ENCODE results near the gene HYLS1. TPM values are rescaled to one million over a fixed set of nuclear protein-coding genes. Genes with fewer than 3 reads are reported as not detected.
"Not testable (repeated sequence)": the region's sequence is repeated elsewhere in the genome, so short reads cannot be mapped to it uniquely, and the experiment has no call there.

HYLS1 gene
- total RNA-seq, 2 experiments from 2014 or later: 1.2 to 1.3 TPM

- peak overlapping the region; percentile 24 for H3K4me3 ChIP-seq (ENCODE audit: low read length)
- ChIA-PET POLR2A (no interaction called here), CTCF (no interaction called here)
- Mint-ChIP-seq H3K9me3 (no peaks in the 10 kb centered on the region), H3K4me1 (ENCODE audit: low read depth) (peaks cover 38% of the 10 kb centered on the region), H3K27ac (no peak overlapping the region), H3K36me3 (ENCODE audit: low read depth) (peaks cover 18% of the 10 kb centered on the region), H3K27me3 (peaks cover 53% of the 10 kb centered on the region), H3K4me3 (peak overlapping the region; percentile 72)
- H3K4me1 ChIP-seq (ENCODE audit: insufficient read depth, low read length): peaks cover 29% of the 10 kb centered on the region
- intact Hi-C loops (cut with DNase I, micrococcal nuclease): loop anchor here in 1 of 2 experiments (5.0 kb wide), 4 partner anchors 163 to 1277 kb away; partner anchors contain the start of genes CHEK1, FOXRED1 and SRPRA
- peaks cover 11 to 27% of the 10 kb centered on the region in 2 experiments for H3K27me3 ChIP-seq (ENCODE audit: control insufficient read depth in 1 of 2, insufficient read depth in 2 of 2, low read length in 2 of 2)
- H3K27ac ChIP-seq (ENCODE audit: low read depth in 1 of 2, low read length in 2 of 2): no peak overlapping the region
- DNase-seq (no peak), ATAC-seq (ENCODE audit: poor library complexity) (no peak)
- peaks cover 8% of the 10 kb centered on the region for H3K36me3 ChIP-seq (ENCODE audit: insufficient read depth, low read length)
- TF ChIP-seq, protein P1, sequence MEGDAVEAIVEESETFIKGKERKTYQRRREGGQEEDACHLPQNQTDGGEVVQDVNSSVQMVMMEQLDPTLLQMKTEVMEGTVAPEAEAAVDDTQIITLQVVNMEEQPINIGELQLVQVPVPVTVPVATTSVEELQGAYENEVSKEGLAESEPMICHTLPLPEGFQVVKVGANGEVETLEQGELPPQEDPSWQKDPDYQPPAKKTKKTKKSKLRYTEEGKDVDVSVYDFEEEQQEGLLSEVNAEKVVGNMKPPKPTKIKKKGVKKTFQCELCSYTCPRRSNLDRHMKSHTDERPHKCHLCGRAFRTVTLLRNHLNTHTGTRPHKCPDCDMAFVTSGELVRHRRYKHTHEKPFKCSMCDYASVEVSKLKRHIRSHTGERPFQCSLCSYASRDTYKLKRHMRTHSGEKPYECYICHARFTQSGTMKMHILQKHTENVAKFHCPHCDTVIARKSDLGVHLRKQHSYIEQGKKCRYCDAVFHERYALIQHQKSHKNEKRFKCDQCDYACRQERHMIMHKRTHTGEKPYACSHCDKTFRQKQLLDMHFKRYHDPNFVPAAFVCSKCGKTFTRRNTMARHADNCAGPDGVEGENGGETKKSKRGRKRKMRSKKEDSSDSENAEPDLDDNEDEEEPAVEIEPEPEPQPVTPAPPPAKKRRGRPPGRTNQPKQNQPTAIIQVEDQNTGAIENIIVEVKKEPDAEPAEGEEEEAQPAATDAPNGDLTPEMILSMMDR (IDR thresholded peaks at IDR 0.05): no peak
- peaks cover 0 to 6% of the 10 kb centered on the region in 2 experiments for H3K9me3 ChIP-seq (ENCODE audit: control insufficient read depth in 1 of 2, insufficient read depth in 1 of 2, low read length in 2 of 2)
Measured at GRCh38 chr11:125904678-125905077, 17.2 kb downstream of the HYLS1 start.

DNA sequence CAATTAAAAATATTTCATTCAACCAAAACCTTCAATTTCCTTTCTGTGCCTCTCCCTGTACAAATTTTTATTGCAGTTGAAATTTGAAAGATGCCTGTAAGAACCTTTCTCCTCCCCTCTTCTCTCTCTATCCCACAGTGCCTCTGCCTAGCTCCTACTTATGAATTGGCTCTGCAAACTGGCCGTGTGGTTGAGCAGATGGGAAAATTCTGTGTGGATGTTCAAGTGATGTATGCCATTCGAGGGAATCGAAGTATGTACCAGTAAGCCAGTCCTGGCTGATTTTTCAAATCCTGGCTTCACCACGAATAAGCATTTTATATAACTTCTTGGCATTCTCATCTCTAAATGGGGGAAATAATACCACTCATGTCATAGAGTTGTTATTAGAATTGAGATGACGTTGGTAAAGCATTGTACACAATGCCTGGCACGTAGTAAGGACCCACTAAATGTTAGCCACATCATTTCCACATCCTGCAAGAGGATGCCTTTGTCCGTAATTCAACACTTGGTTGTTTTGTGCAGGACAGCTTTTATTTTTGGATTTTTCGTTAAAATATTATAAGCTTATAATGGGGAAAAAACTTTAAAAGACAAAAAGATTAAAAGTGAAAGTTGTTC, 22.9 kb downstream of the HYLS1 start:
- Histone ChIP-seq H3K9me3 (ENCODE audit: control insufficient read depth in 1 of 2, insufficient read depth in 1 of 2, low read length in 2 of 2) (no peaks in the 10 kb centered on the region), H3K36me3 (ENCODE audit: insufficient read depth, low read length) (no peaks in the 10 kb centered on the region), H3K27ac (ENCODE audit: low read depth in 1 of 2, low read length in 2 of 2) (no peak overlapping the region), H3K4me3 (ENCODE audit: low read length) (no peak overlapping the region), H3K27me3 (ENCODE audit: control insufficient read depth in 1 of 2, insufficient read depth in 2 of 2, low read length in 2 of 2) (peaks cover 2 to 22% of the 10 kb centered on the region in 2 experiments), H3K4me1 (ENCODE audit: insufficient read depth, low read length) (no peaks in the 10 kb centered on the region)
- DNase-seq (no peak), ATAC-seq (ENCODE audit: poor library complexity) (no peak)
- Mint-ChIP-seq H3K27me3 (peaks cover 58% of the 10 kb centered on the region), H3K27ac (no peak overlapping the region), H3K4me1 (ENCODE audit: low read depth) (peaks cover 3% of the 10 kb centered on the region), H3K9me3 (no peaks in the 10 kb centered on the region), H3K36me3 (ENCODE audit: low read depth) (no peaks in the 10 kb centered on the region), H3K4me3 (no peak overlapping the region)
- CTCF ChIA-PET: no interaction called here
- POLR2A ChIA-PET: interaction anchor here (0.6 kb wide), 1 partner anchor 261 kb away, joined by 4 read pairs; no protein-coding TSS in a partner anchor
- intact Hi-C loops (cut with DNase I, micrococcal nuclease): no loop called here
- TF ChIP-seq, protein P1 (IDR thresholded peaks at IDR 0.05): no peak

DNA sequence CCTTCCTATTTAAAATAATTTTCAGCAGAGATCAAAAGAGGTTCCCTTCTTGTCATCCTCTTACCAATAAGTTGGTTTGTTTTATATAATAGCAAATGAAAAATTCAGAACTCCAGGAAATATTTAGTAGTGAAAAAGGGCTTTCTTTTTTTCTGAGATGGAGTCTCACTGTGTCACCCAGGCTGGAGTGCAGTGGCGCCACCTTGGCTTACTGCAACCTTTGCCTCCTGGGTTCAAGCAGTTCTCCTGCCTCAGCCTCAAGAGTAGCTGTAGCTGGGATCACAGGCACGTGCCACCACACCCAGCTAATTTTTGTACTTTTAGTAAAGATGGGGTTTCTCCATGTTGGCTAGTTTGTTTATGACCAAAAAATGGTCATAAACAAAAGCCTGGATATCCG, 27.1 kb downstream of the HYLS1 start:
- intact Hi-C loops (cut with DNase I, micrococcal nuclease); POLR2A ChIA-PET; H3K9me3 ChIP-seq (ENCODE audit: control insufficient read depth in 1 of 2, insufficient read depth in 1 of 2, low read length in 2 of 2); ATAC-seq (ENCODE audit: poor library complexity); H3K4me1 Mint-ChIP-seq (ENCODE audit: low read depth); H3K27ac ChIP-seq (ENCODE audit: low read depth in 1 of 2, low read length in 2 of 2); CTCF ChIA-PET; H3K9me3 Mint-ChIP-seq; DNase-seq; H3K36me3 Mint-ChIP-seq (ENCODE audit: low read depth); H3K36me3 ChIP-seq (ENCODE audit: insufficient read depth, low read length); H3K4me3 Mint-ChIP-seq; H3K4me3 ChIP-seq (ENCODE audit: low read length); H3K27me3 ChIP-seq (ENCODE audit: control insufficient read depth in 1 of 2, insufficient read depth in 2 of 2, low read length in 2 of 2); H3K27ac Mint-ChIP-seq; H3K4me1 ChIP-seq (ENCODE audit: insufficient read depth, low read length): not testable (repeated sequence)
- H3K27me3 Mint-ChIP-seq: peaks cover 48% of the 10 kb centered on the region

Data from CD4-positive, alpha-beta T cell (primary cell).